Tibial nerve (tissue), 4 donors: ENCODE data around the gene ECSIT.
"Not testable (repeated sequence)": the region's sequence is repeated elsewhere in the genome, so short reads cannot be mapped to it uniquely, and the experiment has no call there.

Experiments
- CTCF ChIP-seq, 5 experiments: fragments of 200-600 bp in 3 of 5; fragments of 450-650 bp in 2 of 5; sonication (generic) in 3 of 5; IDR thresholded peaks; one replicate each; pipeline ENCODE4 v1.5.1; 2016 to 2019; ENCODE audit warnings: antibody characterized with exemption in 5 of 5, mild to moderate bottlenecking in 3 of 5, moderate library complexity in 2 of 5
- EP300 ChIP-seq, 2 donors: sonication (generic); formaldehyde crosslinking; IDR thresholded peaks; one replicate each; pipeline ENCODE4 v1.6.1; 2017; ENCODE audit warnings: antibody characterized with exemption in 2 of 2, mild to moderate bottlenecking in 1 of 2
- POLR2A ChIP-seq, 2 donors: fragments of 450-650 bp; IDR thresholded peaks; one replicate each; pipeline ENCODE4 v1.6.1; 2017; ENCODE audit warnings: antibody characterized with exemption in 2 of 2, mild to moderate bottlenecking in 2 of 2, moderate library complexity in 2 of 2

- not testable (repeated sequence) for TF ChIP-seq CTCF, POLR2A, EP300 (IDR thresholded peaks at IDR 0.05)
These were observed 44.4 kb upstream of the ECSIT start for GRCh38 chr19:11573354-11573753.
